HCT116 (cell line): Measurements from ENCODE around the gene SLC29A1. TPM values are rescaled to one million over a fixed set of nuclear protein-coding genes. Genes with fewer than 3 reads are reported as not detected.
A peak's percentile ranks its signal among the peaks of the same experiment; 100 is the strongest.
"Not testable (repeated sequence)": the region's sequence is repeated elsewhere in the genome, so short reads cannot be mapped to it uniquely, and the experiment has no call there.

ENCODE experiments used
- ATAC-seq: fragments of 200-7000 bp; cut with Tn5 transposase; 2 replicates; pipeline ENCODE4 v1.9.1; 2020; ENCODE audit warnings: mild to moderate bottlenecking, moderate library complexity
- BruUV-seq: library from RNA; stranded (reverse); fragments of 400-500 nt; replicated peaks from 2 replicates; lab custom pipeline; 2021; lab: Mats Ljungman, UMichigan
- CTCF ChIA-PET: fragments of 300-600 bp; sonication (Branson Sonifier 250); formaldehyde crosslinking; loops from one replicate; lab custom pipeline; 2021; ENCODE audit warnings: antibody characterized with exemption; lab: Charles Lee
- POLR2A ChIA-PET: fragments of 300-600, 350-600 bp; sonication (Branson Sonifier 250); formaldehyde crosslinking; loops from one replicate; lab custom pipeline; 2021; ENCODE audit warnings: antibody characterized with exemption; lab: Charles Lee
- RAD21 ChIA-PET, 2 experiments: fragments of 300-600 bp; sonication (Branson Sonifier 250); formaldehyde crosslinking; loops; one replicate each; lab custom pipeline; 2023; ENCODE audit warnings: low total read pairs in 2 of 2; ENCODE audit not compliant: uncharacterized antibody in 2 of 2, unreplicated experiment in 2 of 2, low non-redundant PET in 1 of 2; lab: Charles Lee
- DNase-seq: peaks from one replicate; pipeline ENCODE4 v3.0.0-alpha.2; 2010; ENCODE audit warnings: low read depth, low spot score
- H2AFZ ChIP-seq: fragments of 200-600 bp; shearing (Covaris generic), sonication (generic); 2 replicates; pipeline ENCODE4 v1.6.1; 2017; ENCODE audit warnings: low read depth, mixed run types, mixed read lengths, antibody characterized with exemption, low read length; ENCODE audit not compliant: poor library complexity, severe bottlenecking
- H3K27ac ChIP-seq: 2 replicates; pipeline ENCODE4 v1.5.1; 2012; ENCODE audit warnings: low read depth, low read length
- H3K27me3 ChIP-seq: fragments of 200-600 bp; sonication (generic); 2 replicates; pipeline ENCODE4 v1.6.1; 2016; ENCODE audit warnings: mixed run types, low read length, mixed read lengths; ENCODE audit not compliant: insufficient read depth
- H3K36me3 ChIP-seq, 2 experiments: fragments of 200-500 bp in 1 of 2; fragments of 200-600 bp in 1 of 2; sonication (Bioruptor generic) in 1 of 2; sonication (generic) in 1 of 2; 2 replicates each; pipeline versions ENCODE4 v1.5.1 to v1.6.1; 2014 to 2016; ENCODE audit warnings: low read length in 2 of 2, inconsistent platforms in 1 of 2, mixed read lengths in 1 of 2, mixed run types in 1 of 2; ENCODE audit not compliant: insufficient read depth in 2 of 2, control insufficient read depth in 1 of 2
- H3K4me1 ChIP-seq, 2 experiments: fragments of 200-600 bp in 1 of 2; sonication (generic) in 1 of 2; 2 replicates each; pipeline versions ENCODE4 v1.5.1 to v1.6.1; 2012 to 2017; ENCODE audit warnings: low read length in 2 of 2, inconsistent platforms in 1 of 2, mild to moderate bottlenecking in 1 of 2, mixed read lengths in 1 of 2, mixed run types in 1 of 2, moderate library complexity in 1 of 2; ENCODE audit not compliant: insufficient read depth in 2 of 2, control insufficient read depth in 1 of 2
- H3K4me2 ChIP-seq: fragments of 200-600 bp; sonication (generic); 2 replicates; pipeline ENCODE4 v1.6.1; 2017; ENCODE audit warnings: mixed run types, low read length, mixed read lengths
- H3K4me3 ChIP-seq, 2 experiments: fragments of 200-600 bp in 1 of 2; sonication (generic) in 1 of 2; replicated peaks in 1 of 2; 2 replicates each; pipeline ENCODE4 v1.5.1; 2011 to 2016; ENCODE audit warnings: low read length in 2 of 2, control low read depth in 1 of 2, low read depth in 1 of 2, mild to moderate bottlenecking in 1 of 2, mixed read lengths in 1 of 2, mixed run types in 1 of 2
- H3K79me2 ChIP-seq: fragments of 200-600 bp; sonication (generic); 2 replicates; pipeline ENCODE4 v1.6.1; 2017; ENCODE audit warnings: mild to moderate bottlenecking, mixed run types, low read length, moderate library complexity, mixed read lengths; ENCODE audit not compliant: insufficient read depth
- H3K9ac ChIP-seq: fragments of 200-600 bp; sonication (generic); 2 replicates; pipeline ENCODE4 v1.6.1; 2016; ENCODE audit warnings: low read length, mixed read lengths
- H3K9me2 ChIP-seq: fragments of 200-600 bp; sonication (generic), shearing (Covaris generic); 2 replicates; pipeline ENCODE4 v1.6.1; 2017; ENCODE audit warnings: mixed run types, mild to moderate bottlenecking, moderate library complexity; ENCODE audit not compliant: insufficient read depth
- H3K9me3 ChIP-seq, 2 experiments: fragments of 200-500 bp in 1 of 2; fragments of 200-600 bp in 1 of 2; sonication (Bioruptor generic) in 1 of 2; sonication (generic) in 1 of 2; 2 replicates each; pipeline ENCODE4 v1.6.1; 2014 to 2017; ENCODE audit warnings: low read length in 2 of 2, mixed read lengths in 2 of 2, inconsistent platforms in 1 of 2, low read depth in 1 of 2, mild to moderate bottlenecking in 1 of 2, mixed run types in 1 of 2, moderate library complexity in 1 of 2; ENCODE audit not compliant: control insufficient read depth in 1 of 2, insufficient read depth in 1 of 2
- H4K20me1 ChIP-seq: fragments of 200-600 bp; sonication (generic), shearing (Covaris generic); 2 replicates; pipeline ENCODE4 v1.6.1; 2017; ENCODE audit warnings: mixed run types, mild to moderate bottlenecking, moderate library complexity; ENCODE audit not compliant: insufficient read depth
- CBX3 ChIP-seq: IDR thresholded peaks from 2 replicates; pipeline ENCODE4 v1.6.1; 2012; ENCODE audit warnings: low read depth
- CTCF ChIP-seq, 3 experiments: fragments of 200-600 bp in 1 of 3; sonication (generic) in 1 of 3; IDR thresholded peaks in 2 of 3; conservative IDR thresholded peaks in 1 of 3; 2 replicates each; pipeline ENCODE4 v1.5.1; 2012 to 2017; ENCODE audit warnings: low read depth in 2 of 3, low read length in 2 of 3, antibody characterized with exemption in 1 of 3, borderline replicate concordance in 1 of 3, control low read depth in 1 of 3, mild to moderate bottlenecking in 1 of 3, mixed read lengths in 1 of 3, mixed run types in 1 of 3, moderate library complexity in 1 of 3; ENCODE audit not compliant: insufficient read depth in 1 of 3
- EZH2phosphoT487 ChIP-seq: fragments of 200-600 bp; IDR thresholded peaks from 2 replicates; pipeline ENCODE4 v1.6.1; 2018; ENCODE audit warnings: antibody characterized with exemption, borderline replicate concordance
- FOSL1 ChIP-seq: IDR thresholded peaks from 2 replicates; pipeline ENCODE4 v1.6.1; 2012; ENCODE audit warnings: low read depth
- MAX ChIP-seq: IDR thresholded peaks from 2 replicates; pipeline ENCODE4 v1.6.1; 2012
- RAD21 ChIP-seq: IDR thresholded peaks from 2 replicates; pipeline ENCODE4 v1.6.1; 2012; ENCODE audit warnings: low read depth, mild to moderate bottlenecking
- SIN3A ChIP-seq: IDR thresholded peaks from 2 replicates; pipeline ENCODE4 v1.6.1; 2012; ENCODE audit warnings: low read depth
- SRF ChIP-seq: IDR thresholded peaks from 2 replicates; pipeline ENCODE4 v1.6.1; 2012; ENCODE audit warnings: low read depth
- YY1 ChIP-seq: IDR thresholded peaks from 2 replicates; pipeline ENCODE4 v1.6.1; 2011; ENCODE audit warnings: low read length, low read depth, moderate library complexity, mild to moderate bottlenecking; ENCODE audit not compliant: insufficient replicate concordance; ENCODE audit errors: extremely low read depth
- ZBTB33 ChIP-seq: IDR thresholded peaks from 2 replicates; pipeline ENCODE4 v1.6.1; 2011; ENCODE audit warnings: mild to moderate bottlenecking, low read length, moderate library complexity; ENCODE audit not compliant: insufficient replicate concordance; ENCODE audit errors: extremely low read depth
- ZNF274 ChIP-seq: fragments of 200-500 bp; sonication (Bioruptor generic); IDR thresholded peaks from 2 replicates; pipeline ENCODE4 v1.6.1; 2014; ENCODE audit warnings: mild to moderate bottlenecking, low read depth, low read length, inconsistent platforms
- intact Hi-C: fragments of 100-400 bp; cut with micrococcal nuclease; formaldehyde crosslinking; loops from 2 replicates; pipeline ENCODE4 v1.10.0; 2022
- total RNA-seq: library from RNA; stranded (reverse); gene quantifications from one replicate; pipeline ENCODE4 v1.2.1, GENCODE V29; 2021; ENCODE audit not compliant: unreplicated experiment

Gene SLC29A1
- total RNA-seq, 1 experiment from 2014 or later: 67.6 TPM

GRCh38 chr6:44231426-44231825 lies 8.0 kb downstream of the SLC29A1 start:
- CTCF ChIA-PET, BruUV-seq, ATAC-seq, H3K9me3 ChIP-seq, POLR2A ChIA-PET, H3K27me3 ChIP-seq, H3K9ac ChIP-seq, H3K27ac ChIP-seq, H3K9me2 ChIP-seq, H3K4me2 ChIP-seq, H4K20me1 ChIP-seq, H3K4me3 ChIP-seq, H2AFZ ChIP-seq, intact Hi-C loops, DNase-seq: not testable (repeated sequence)
- peaks cover 26% of the 10 kb centered on the region for H3K79me2 ChIP-seq
- H3K4me1 ChIP-seq: peaks cover 19 to 27% of the 10 kb centered on the region in 2 experiments; a peak in 3 of 4 replicates
- H3K36me3 ChIP-seq: peaks cover 19 to 58% of the 10 kb centered on the region in 2 experiments; a peak in 3 of 4 replicates
- RAD21 ChIA-PET: interaction anchor here in 1 of 2 experiments (0.6 kb wide), 1 partner anchor 52 kb away, joined by 3 read pairs; no protein-coding TSS in a partner anchor

- peaks cover 19 to 54% of the 10 kb centered on the region in 2 experiments; a peak in 3 of 4 replicates for H3K36me3 ChIP-seq
- H2AFZ ChIP-seq: no peak overlapping the region
- peaks cover 11% of the 10 kb centered on the region; the same call in 1 of the 2 replicates for H3K79me2 ChIP-seq
- ChIA-PET CTCF (interaction anchor here (1.7 to 2.6 kb wide), 2 partner anchors 9 to 24 kb away, joined by 4 to 22 read pairs; partner anchors contain the start of gene SLC29A1), RAD21 (no interaction called here), POLR2A (no interaction called here)
- no peak overlapping the region for H3K4me3 ChIP-seq
- H3K9ac ChIP-seq: no peak overlapping the region
- DNase-seq: no peak
- BruUV-seq: no TSS peak
- ATAC-seq: no peak
- H3K27me3 ChIP-seq: no peaks in the 10 kb centered on the region
- H3K4me1 ChIP-seq: peaks cover 27 to 37% of the 10 kb centered on the region in 2 experiments
- no peaks in the 10 kb centered on the region for H3K9me2 ChIP-seq
- no peak overlapping the region for H3K4me2 ChIP-seq
- no peaks in the 10 kb centered on the region for H4K20me1 ChIP-seq
- H3K9me3 ChIP-seq: no peaks in the 10 kb centered on the region
- intact Hi-C loops: no loop called here
- peak overlapping the region; percentile 41; the same call in 1 of the 2 replicates for H3K27ac ChIP-seq
- no peak for TF ChIP-seq CTCF (IDR thresholded peaks at IDR 0.05 in 2 of 3, conservative IDR thresholded peaks at IDR 0.05 in 1 of 3; ENCODE audit: borderline replicate concordance in 1 of 3, insufficient read depth in 1 of 3, low read depth in 2 of 3, low read length in 2 of 3)
- TF ChIP-seq RAD21: no peak
- no peak for TF ChIP-seq SIN3A
- no peak for TF ChIP-seq MAX
- no peak for TF ChIP-seq ZBTB33
- TF ChIP-seq FOSL1: no peak
- TF ChIP-seq SRF: no peak
- TF ChIP-seq CBX3: no peak
- no peak for TF ChIP-seq EZH2phosphoT487
- no peak for TF ChIP-seq ZNF274
- TF ChIP-seq YY1: no peak
Measured at GRCh38 chr6:44232676-44233566, 9.5 kb downstream of the SLC29A1 start.
